ENCODE measurements around the gene FLVCR2. TPM values are rescaled to one million over a fixed set of nuclear protein-coding genes. Genes with fewer than 3 reads are reported as not detected.

Gene FLVCR2
- total and polyA plus RNA-seq, 2 of the 13 experiments (the other 11 are each of a cell fraction or from before 2014, with no cell fraction given): 9.9 to 10.5 TPM

- TF ChIP-seq TAF15 (IDR thresholded peaks at IDR 0.05; ENCODE audit: low read depth, low read length, poor library complexity, severe bottlenecking) (no peak), IRF2 (CRISPR knock-in tag; IDR thresholded peaks at IDR 0.05) (no peak), CBX2 (IDR thresholded peaks at IDR 0.05; ENCODE audit: low read depth, low read length) (no peak), CBX2 (CRISPR knock-in tag; IDR thresholded peaks at IDR 0.05; ENCODE audit: low read depth) (0 out of 2 replicates have a peak, but pooled peaks have one; percentile 26), MED1 (CRISPR knock-in tag; IDR thresholded peaks at IDR 0.05) (0 out of 2 replicates have a peak, but pooled peaks have one; percentile 2), MXD3 (CRISPR knock-in tag; IDR thresholded peaks at IDR 0.05) (no peak), CAMTA2 (CRISPR knock-in tag; IDR thresholded peaks at IDR 0.05; ENCODE audit: borderline replicate concordance) (no peak), ZFP91 (CRISPR knock-in tag; IDR thresholded peaks at IDR 0.05; ENCODE audit: borderline replicate concordance) (0 out of 2 replicates have a peak, but pooled peaks have one; percentile 17), PHF21A (CRISPR knock-in tag; IDR thresholded peaks at IDR 0.05) (0 out of 2 replicates have a peak, but pooled peaks have one; percentile 28), ZBTB2 (CRISPR knock-in tag; IDR thresholded peaks at IDR 0.05; ENCODE audit: low read depth) (no peak), ZNF605 (CRISPR knock-in tag; IDR thresholded peaks at IDR 0.05) (peak; percentile 11; the same call in 1 of the 2 replicates), RARA (CRISPR knock-in tag; IDR thresholded peaks at IDR 0.05) (0 out of 2 replicates have a peak, but pooled peaks have one; percentile 3), CTCF (CRISPR knock-in tag; IDR thresholded peaks at IDR 0.05) (peak; percentile 24; the same call in 1 of the 2 replicates), ZNF687 (CRISPR knock-in tag; IDR thresholded peaks at IDR 0.05) (peak; percentile 88; the same call in 1 of the 2 replicates), MXD1 (CRISPR knock-in tag; IDR thresholded peaks at IDR 0.05) (peak; percentile 73; the same call in 1 of the 2 replicates), ZNF501 (CRISPR knock-in tag; IDR thresholded peaks at IDR 0.05) (0 out of 2 replicates have a peak, but pooled peaks have one; percentile 18), GFI1 (CRISPR knock-in tag; IDR thresholded peaks at IDR 0.05; ENCODE audit: borderline replicate concordance) (0 out of 2 replicates have a peak, but pooled peaks have one; percentile 17), SRY (CRISPR knock-in tag; IDR thresholded peaks at IDR 0.05) (0 out of 2 replicates have a peak, but pooled peaks have one; percentile 55), SPEN (CRISPR knock-in tag; IDR thresholded peaks at IDR 0.05; ENCODE audit: low read depth) (no peak)
Measured at GRCh38 chr14:75578786-75579337, 442 bp downstream of the FLVCR2 start (continued).

Measured in HepG2 (cell line).